ENCODE measurements around the gene MICALL2.

The MICALL2 gene

GRCh38 chr7:1440620-1441019, 18.6 kb downstream of the MICALL2 start:
- TF ChIP-seq CTCF (IDR thresholded peaks at IDR 0.05; ENCODE audit: low read depth, low read length, missing control alignments): no peak
- no peak overlapping the region for H3K4me3 ChIP-seq (replicated peaks; ENCODE audit: low read depth, low read length)
- DNase-seq (ENCODE audit: extremely low read depth, low read depth): no peak

- no peak for TF ChIP-seq CTCF (IDR thresholded peaks at IDR 0.05; ENCODE audit: low read depth, low read length, missing control alignments)
- no peak for DNase-seq (ENCODE audit: extremely low read depth, low read depth)
- no peak overlapping the region for H3K4me3 ChIP-seq (replicated peaks; ENCODE audit: low read depth, low read length)
Measured at GRCh38 chr7:1439373-1440363, 19.6 kb downstream of the MICALL2 start.

GRCh38 chr7:1438821-1439220, 20.4 kb downstream of the MICALL2 start:
- no peak for DNase-seq (ENCODE audit: extremely low read depth, low read depth)

GRCh38 chr7:1438208-1438607, 21.1 kb downstream of the MICALL2 start:
- H3K4me3 ChIP-seq (replicated peaks; ENCODE audit: low read depth, low read length): no peak overlapping the region
- no peak for DNase-seq (ENCODE audit: extremely low read depth, low read depth)
- TF ChIP-seq CTCF (IDR thresholded peaks at IDR 0.05; ENCODE audit: low read depth, low read length, missing control alignments): no peak

More at GRCh38 chr7:1438821-1439220, 20.4 kb downstream of the MICALL2 start:
- no peak overlapping the region for H3K4me3 ChIP-seq (replicated peaks; ENCODE audit: low read depth, low read length)
- TF ChIP-seq CTCF (IDR thresholded peaks at IDR 0.05; ENCODE audit: low read depth, low read length, missing control alignments): no peak

GRCh38 chr7:1437155-1437880, 22.0 kb downstream of the MICALL2 start:
- no peak for TF ChIP-seq CTCF (IDR thresholded peaks at IDR 0.05; ENCODE audit: low read depth, low read length, missing control alignments)
- no peak for DNase-seq (ENCODE audit: extremely low read depth, low read depth)
- H3K4me3 ChIP-seq (replicated peaks; ENCODE audit: low read depth, low read length): no peak overlapping the region

GRCh38 chr7:1436608-1437007, 22.7 kb downstream of the MICALL2 start:
- TF ChIP-seq CTCF (IDR thresholded peaks at IDR 0.05; ENCODE audit: low read depth, low read length, missing control alignments): no peak
- H3K4me3 ChIP-seq (replicated peaks; ENCODE audit: low read depth, low read length): no peak overlapping the region
- no peak for DNase-seq (ENCODE audit: extremely low read depth, low read depth)
